HG02885 (cell line): Measurements from ENCODE around the gene AXL.

Experiments used
- ATAC-seq: cut with Tn5 transposase; IDR thresholded peaks from one replicate; pipeline ENCODE4 v1.9.1; 2021; ENCODE audit warnings: mild to moderate bottlenecking; ENCODE audit not compliant: unreplicated experiment, poor library complexity

Gene AXL

DNA sequence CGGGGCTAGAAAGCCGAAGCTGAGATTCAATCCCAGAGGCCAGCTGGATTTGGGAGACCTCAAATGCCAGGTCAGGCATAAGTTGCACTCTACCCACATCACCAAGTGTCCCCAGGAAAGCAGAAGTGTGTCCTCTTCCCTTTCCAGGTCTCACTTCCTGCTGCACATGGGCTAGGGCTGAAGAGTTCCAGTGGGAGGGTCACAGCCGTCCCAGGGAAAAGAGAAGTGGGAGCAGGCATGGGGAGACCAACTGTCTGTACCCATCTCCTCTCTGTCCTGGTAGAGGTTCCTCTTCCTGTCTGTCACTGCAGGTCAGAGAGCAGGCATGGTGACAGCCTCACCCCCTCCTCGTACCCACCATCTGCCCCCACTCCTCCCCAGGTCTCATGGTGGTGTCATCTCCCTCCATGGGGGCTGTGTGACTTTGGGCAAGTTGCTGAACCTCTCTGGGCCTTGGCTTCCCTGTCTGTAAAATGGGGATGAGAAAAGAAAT is 14.8 kb downstream of the AXL start:
- no peak for ATAC-seq

- ATAC-seq, result no peak
These were observed 15.6 kb downstream of the AXL start for GRCh38 chr19:41234512-41235168.

DNA sequence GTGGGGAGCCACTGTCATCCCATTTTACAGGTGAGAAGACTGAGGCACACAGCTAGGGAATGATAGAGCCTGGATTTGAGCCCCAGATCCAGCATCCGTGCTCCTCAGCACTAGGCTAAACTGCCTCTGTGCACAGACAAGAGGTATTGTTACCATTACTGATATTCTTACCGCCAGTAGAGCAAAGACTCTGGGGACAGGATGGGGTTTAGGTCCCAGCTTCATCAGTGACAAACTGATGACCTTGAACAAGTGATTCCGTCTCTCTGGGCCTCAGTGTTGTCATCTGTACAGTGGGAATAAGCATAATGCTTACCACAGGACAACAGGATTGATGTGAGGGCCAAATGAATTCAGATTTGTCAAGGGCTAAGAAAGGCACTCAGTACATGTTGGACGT is 16.5 kb downstream of the AXL start:
- no peak for ATAC-seq

- no peak for ATAC-seq
These were observed 19.2 kb downstream of the AXL start for GRCh38 chr19:41238244-41238643.

DNA sequence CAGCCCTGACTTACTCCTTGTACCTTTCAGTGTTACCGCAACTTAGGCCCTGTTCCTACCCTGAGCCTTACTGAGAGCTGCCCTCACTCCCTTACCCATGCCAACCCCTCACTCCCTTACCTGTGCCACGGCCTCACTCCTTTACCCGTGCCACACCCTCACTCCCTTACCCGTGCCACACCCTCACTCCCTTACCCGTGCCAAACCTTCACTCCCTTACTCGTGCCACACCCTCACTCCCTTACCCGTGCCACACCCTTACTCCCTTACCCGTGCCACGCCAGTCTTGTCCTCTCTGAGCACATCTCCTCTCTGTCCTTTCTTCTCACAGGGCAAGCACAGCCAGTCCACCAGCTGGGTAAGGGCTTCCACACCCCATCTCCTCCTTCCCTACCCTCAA is 20.3 kb downstream of the AXL start:
- no peak for ATAC-seq

- ATAC-seq, result no peak
These were observed 21.0 kb downstream of the AXL start for GRCh38 chr19:41239961-41240574.

GRCh38 chr19:41241859-41242258 is 22.8 kb downstream of the AXL start:
- ATAC-seq, result no peak

- ATAC-seq, result no peak
These were observed 25.1 kb downstream of the AXL start for GRCh38 chr19:41244117-41244516.

GRCh38 chr19:41245843-41246242 is 26.8 kb downstream of the AXL start:
- ATAC-seq, result no peak

DNA sequence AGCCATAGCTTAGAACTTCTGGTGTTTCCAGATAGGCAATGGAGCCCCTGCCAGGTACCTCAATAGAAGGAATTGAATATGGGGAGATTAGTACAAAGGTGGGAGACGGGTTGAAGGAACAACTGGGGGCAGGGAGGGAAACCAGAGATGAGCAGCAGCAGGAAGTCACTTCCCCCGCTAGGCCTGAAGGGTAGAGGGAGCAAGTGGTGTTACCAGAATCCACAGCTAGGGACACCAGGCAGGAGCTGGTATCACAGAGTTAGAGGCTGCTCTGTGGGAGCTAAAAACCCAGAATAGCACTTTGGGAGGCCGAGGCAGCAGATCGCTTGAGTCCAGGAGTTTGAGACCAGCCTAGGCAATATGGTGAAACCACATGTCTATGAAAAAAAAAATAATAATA is 29.9 kb downstream of the AXL start:
- no peak for ATAC-seq

DNA sequence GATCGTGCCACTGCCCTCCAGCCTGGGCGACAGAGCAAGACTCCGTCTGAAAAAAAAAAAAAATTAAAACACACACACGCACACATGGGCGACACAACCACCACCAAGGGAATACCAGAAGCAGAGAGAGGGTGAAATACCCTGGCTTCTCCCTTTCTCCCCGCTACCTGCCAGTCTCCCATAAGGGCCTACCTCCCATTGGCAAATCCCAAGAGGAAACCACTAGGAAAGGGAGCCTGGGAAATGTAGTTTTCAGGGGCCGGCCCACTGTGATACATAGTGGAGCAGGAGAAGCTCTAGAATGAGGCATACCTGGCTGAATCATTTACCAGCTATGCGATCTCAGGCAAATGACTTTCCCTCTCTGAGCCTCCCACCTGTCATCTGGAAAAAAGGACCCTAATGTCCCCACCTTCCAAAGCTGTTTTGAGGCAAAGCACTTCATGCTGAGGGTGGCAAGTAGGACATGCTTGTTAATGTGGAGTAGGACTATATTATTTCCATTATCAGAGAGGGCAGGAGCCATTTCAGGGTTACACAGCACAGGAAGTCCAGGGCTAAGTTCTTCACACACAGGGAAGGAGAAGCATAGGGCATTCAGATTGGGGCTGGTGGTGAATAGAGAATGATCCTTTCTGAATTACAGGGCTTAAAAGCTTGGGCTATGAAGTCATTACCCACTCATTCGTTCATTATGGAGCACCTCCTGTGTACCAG is 30.8 kb downstream of the AXL start:
- no peak for ATAC-seq

DNA sequence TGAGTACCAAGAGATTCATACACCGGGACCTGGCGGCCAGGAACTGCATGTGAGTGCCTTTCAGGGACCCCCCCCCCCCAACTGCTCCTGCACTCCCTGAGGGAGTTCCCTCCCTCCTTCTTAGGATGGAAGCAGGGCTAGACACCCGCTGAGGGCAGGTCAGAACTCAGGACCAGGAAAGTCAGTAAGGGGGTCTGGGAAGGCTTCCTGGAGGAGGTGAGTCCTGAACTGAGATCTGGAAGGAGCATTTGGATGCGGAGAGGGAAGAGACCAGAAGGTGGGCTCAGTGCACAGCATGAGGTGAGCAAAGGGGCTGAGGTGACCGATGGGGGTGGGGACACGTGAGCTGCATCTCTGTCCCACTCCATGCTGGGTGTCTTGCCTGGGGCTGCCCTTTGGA is 34.6 kb downstream of the AXL start:
- ATAC-seq, result no peak

DNA sequence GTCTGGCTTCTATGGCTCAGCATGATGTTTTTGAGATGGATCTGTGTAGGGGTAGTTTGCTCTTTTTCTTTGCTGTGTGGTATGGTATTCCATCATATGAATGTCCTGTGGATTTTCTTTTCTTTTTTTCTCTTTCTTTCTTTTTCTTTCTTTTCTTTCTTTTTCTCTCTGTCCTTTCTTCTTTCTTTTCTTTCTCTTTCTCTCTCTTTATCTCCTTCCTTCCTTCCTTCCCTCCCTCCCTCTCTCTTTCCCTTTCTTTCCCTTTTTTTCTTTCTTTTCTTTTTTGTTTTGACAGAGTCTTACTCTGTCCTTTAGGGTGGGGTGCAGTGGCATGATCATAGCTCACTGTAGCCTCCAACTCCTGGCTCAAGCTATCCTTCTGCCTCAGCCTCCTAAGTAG is 36.1 kb downstream of the AXL start:
- ATAC-seq, result no peak

DNA sequence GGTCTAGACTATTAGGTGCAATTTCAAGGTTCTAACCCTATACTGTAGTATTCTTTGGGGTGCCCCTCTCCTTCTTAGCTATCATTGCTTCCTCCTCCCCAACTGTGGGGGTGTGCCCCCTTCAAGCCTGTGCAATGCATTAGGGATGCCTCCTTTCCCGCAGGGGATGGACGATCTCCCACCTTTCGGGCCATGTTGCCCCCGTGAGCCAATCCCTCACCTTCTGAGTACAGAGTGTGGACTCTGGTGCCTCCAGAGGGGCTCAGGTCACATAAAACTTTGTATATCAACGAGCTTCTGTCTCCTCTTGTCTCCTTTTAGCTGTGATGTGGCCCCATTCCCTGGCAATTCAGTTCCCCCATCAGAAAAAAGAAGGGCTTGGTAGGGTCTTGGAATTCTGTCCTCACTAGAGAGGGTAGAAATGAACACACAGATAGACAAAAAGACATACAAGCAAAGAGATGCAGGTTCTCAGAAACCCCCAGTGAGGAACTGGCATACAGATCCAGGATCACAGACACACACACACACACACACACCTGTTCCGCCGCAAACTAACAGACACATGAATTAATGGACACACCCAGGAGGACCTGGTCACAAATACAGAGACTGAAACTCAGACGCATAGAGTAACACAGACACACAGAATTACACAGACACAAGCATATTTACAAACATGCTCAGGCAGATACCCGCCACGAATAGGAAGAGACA is 42.6 kb downstream of the AXL start:
- ATAC-seq, result no peak

- peak; percentile 17 for ATAC-seq
These were observed 44.2 kb downstream of the AXL start for GRCh38 chr19:41263042-41263849.

- ATAC-seq, result peak; percentile 75
These were observed 45.0 kb downstream of the AXL start, which contains the start of gene HNRNPUL1 for GRCh38 chr19:41263850-41264580. Gene HNRNPUL1, plus strand, starts transcription at chr19:41264372. Its CDS starts 132 bp downstream, at chr19:41264504.

- no peak for ATAC-seq
These were observed 45.8 kb downstream of the AXL start for GRCh38 chr19:41264581-41265394.

- ATAC-seq, result no peak
These were observed 46.6 kb downstream of the AXL start for GRCh38 chr19:41265395-41266153.
